Glutamatergic neuron (in vitro differentiated cells): ENCODE data around the gene RRBP1. TPM values are rescaled to one million over a fixed set of nuclear protein-coding genes. Genes with fewer than 3 reads are reported as not detected.
A peak's percentile ranks its signal among the peaks of the same experiment; 100 is the strongest.

ENCODE experiments used
- DNase-seq: peaks from one replicate; pipeline ENCODE4 v3.0.0; 2022
- H3K27ac Mint-ChIP-seq: one replicate; pipeline ENCODE4 v1.8.0; 2020; ENCODE audit warnings: mild to moderate bottlenecking, mixed read lengths, inconsistent platforms; ENCODE audit not compliant: unreplicated experiment
- H3K27me3 Mint-ChIP-seq: one replicate; pipeline ENCODE4 v1.8.0; 2020; ENCODE audit warnings: mild to moderate bottlenecking, moderate library complexity, mixed read lengths, inconsistent platforms; ENCODE audit not compliant: unreplicated experiment
- H3K36me3 Mint-ChIP-seq: one replicate; pipeline ENCODE4 v1.8.0; 2020; ENCODE audit warnings: mild to moderate bottlenecking, mixed read lengths, inconsistent platforms; ENCODE audit not compliant: unreplicated experiment
- H3K4me1 Mint-ChIP-seq: one replicate; pipeline ENCODE4 v1.8.0; 2020; ENCODE audit warnings: mild to moderate bottlenecking, low read depth, mixed read lengths, inconsistent platforms; ENCODE audit not compliant: unreplicated experiment
- H3K4me3 Mint-ChIP-seq: one replicate; pipeline ENCODE4 v1.8.0; 2020; ENCODE audit warnings: mild to moderate bottlenecking, mixed read lengths, inconsistent platforms; ENCODE audit not compliant: unreplicated experiment
- H3K9me3 Mint-ChIP-seq: one replicate; pipeline ENCODE4 v1.8.0; 2020; ENCODE audit warnings: mild to moderate bottlenecking, moderate library complexity, mixed read lengths, inconsistent platforms; ENCODE audit not compliant: unreplicated experiment
- CTCF ChIP-seq: fragments of 200-600 bp; sonication (generic); IDR thresholded peaks from one replicate; pipeline ENCODE4 v1.5.0; 2021; ENCODE audit not compliant: partially characterized antibody, unreplicated experiment
- total RNA-seq: library from RNA; stranded (reverse); fragmentation: NEBNext Ultra II Directional; extraction: Animal tissue kit (Norgen Biotek cat#: 25700); gene quantifications from one replicate; pipeline ENCODE4 v1.2.1, GENCODE V29; 2021; ENCODE audit not compliant: unreplicated experiment

Gene RRBP1
- total RNA-seq, 1 donor from 2014 or later: 63.3 TPM

GRCh38 chr20:17640875-17641378 is 41.1 kb downstream of the RRBP1 start:
- Mint-ChIP-seq H3K27me3 (peaks cover 11% of the 10 kb centered on the region), H3K4me3 (no peak overlapping the region), H3K4me1 (peaks cover 40% of the 10 kb centered on the region), H3K9me3 (peaks cover 12% of the 10 kb centered on the region), H3K36me3 (no peaks in the 10 kb centered on the region), H3K27ac (no peak overlapping the region)
- no peak for DNase-seq
- no peak for TF ChIP-seq CTCF

- Mint-ChIP-seq H3K36me3 (no peaks in the 10 kb centered on the region), H3K27me3 (peaks cover 13% of the 10 kb centered on the region), H3K27ac (no peak overlapping the region), H3K4me1 (peaks cover 45% of the 10 kb centered on the region), H3K4me3 (peak overlapping the region; percentile 52), H3K9me3 (peaks cover 18% of the 10 kb centered on the region)
- no peak for TF ChIP-seq CTCF
- DNase-seq: no peak
These were observed 41.7 kb downstream of the RRBP1 start for GRCh38 chr20:17640146-17640874.

GRCh38 chr20:17638835-17639407 is 43.1 kb downstream of the RRBP1 start:
- H3K9me3 Mint-ChIP-seq: peaks cover 21% of the 10 kb centered on the region
- H3K4me3 Mint-ChIP-seq: no peak overlapping the region
- H3K36me3 Mint-ChIP-seq: no peaks in the 10 kb centered on the region
- DNase-seq: no peak
- TF ChIP-seq CTCF: no peak
- H3K27me3 Mint-ChIP-seq: peaks cover 13% of the 10 kb centered on the region
- peaks cover 42% of the 10 kb centered on the region for H3K4me1 Mint-ChIP-seq
- peak overlapping the region; percentile 48 for H3K27ac Mint-ChIP-seq

GRCh38 chr20:17637985-17638640 is 43.9 kb downstream of the RRBP1 start:
- H3K4me1 Mint-ChIP-seq: peaks cover 38% of the 10 kb centered on the region
- TF ChIP-seq CTCF: no peak
- peak overlapping the region; percentile 64 for H3K27ac Mint-ChIP-seq
- no peak overlapping the region for H3K4me3 Mint-ChIP-seq
- DNase-seq: no peak
- no peaks in the 10 kb centered on the region for H3K36me3 Mint-ChIP-seq
- peaks cover 13% of the 10 kb centered on the region for H3K27me3 Mint-ChIP-seq
- peaks cover 21% of the 10 kb centered on the region for H3K9me3 Mint-ChIP-seq
